ENCODE results near the gene DIDO1. TPM values are rescaled to one million over a fixed set of nuclear protein-coding genes. Genes with fewer than 3 reads are reported as not detected.

DIDO1 gene
- total RNA-seq, 3 donors from 2014 or later (not counting 1 experiment from before 2014, with no cell fraction given), result 79.5 to 116 (median 83.4) TPM

DNA sequence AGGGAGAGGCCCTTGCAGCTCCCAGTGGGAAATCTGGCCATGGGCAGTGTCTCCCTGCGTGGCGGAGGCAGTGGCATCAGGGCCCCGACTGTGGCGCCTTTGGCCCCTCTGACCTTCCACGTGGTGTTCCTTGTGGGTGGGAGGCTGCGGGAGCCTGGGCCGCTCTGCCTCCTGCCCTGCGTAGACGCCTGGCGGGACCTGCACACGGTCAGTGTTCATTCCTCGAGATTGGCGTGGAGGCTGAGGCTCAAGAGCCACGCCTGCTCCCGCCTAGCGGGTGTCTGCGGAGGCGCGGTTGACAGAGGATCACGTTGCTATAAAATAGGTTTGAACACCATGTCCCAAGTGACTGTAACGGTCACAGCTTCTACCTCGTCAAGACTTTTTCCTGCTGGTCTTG, 95.5 kb downstream of the DIDO1 start:
- ATAC-seq (no peak), DNase-seq (no peak)
- TF ChIP-seq, protein P1, sequence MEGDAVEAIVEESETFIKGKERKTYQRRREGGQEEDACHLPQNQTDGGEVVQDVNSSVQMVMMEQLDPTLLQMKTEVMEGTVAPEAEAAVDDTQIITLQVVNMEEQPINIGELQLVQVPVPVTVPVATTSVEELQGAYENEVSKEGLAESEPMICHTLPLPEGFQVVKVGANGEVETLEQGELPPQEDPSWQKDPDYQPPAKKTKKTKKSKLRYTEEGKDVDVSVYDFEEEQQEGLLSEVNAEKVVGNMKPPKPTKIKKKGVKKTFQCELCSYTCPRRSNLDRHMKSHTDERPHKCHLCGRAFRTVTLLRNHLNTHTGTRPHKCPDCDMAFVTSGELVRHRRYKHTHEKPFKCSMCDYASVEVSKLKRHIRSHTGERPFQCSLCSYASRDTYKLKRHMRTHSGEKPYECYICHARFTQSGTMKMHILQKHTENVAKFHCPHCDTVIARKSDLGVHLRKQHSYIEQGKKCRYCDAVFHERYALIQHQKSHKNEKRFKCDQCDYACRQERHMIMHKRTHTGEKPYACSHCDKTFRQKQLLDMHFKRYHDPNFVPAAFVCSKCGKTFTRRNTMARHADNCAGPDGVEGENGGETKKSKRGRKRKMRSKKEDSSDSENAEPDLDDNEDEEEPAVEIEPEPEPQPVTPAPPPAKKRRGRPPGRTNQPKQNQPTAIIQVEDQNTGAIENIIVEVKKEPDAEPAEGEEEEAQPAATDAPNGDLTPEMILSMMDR (IDR thresholded peaks at IDR 0.05), result no peak
- no peaks in the 10 kb centered on the region for H3K27me3 ChIP-seq (ENCODE audit: control insufficient read depth, insufficient read depth, low read length)
- intact Hi-C loops (cut with micrococcal nuclease), result no loop called here
- no peaks in the 10 kb centered on the region for H3K36me3 Mint-ChIP-seq
- no peaks in the 10 kb centered on the region for H3K9me3 ChIP-seq (ENCODE audit: control insufficient read depth, insufficient read depth, low read length)
- 94% methylated on average over 22 of the region's 22 CpGs for WGBS (ENCODE audit: insufficient coverage)
- H3K27me3 Mint-ChIP-seq (ENCODE audit: low read depth in 2 of 2), result no peaks in the 10 kb centered on the region
- H3K4me3 Mint-ChIP-seq, result no peak overlapping the region
- H3K4me1 Mint-ChIP-seq, result no peaks in the 10 kb centered on the region
- H3K27ac ChIP-seq (ENCODE audit: low read length), result no peak overlapping the region
- no peaks in the 10 kb centered on the region for H3K36me3 ChIP-seq (ENCODE audit: control insufficient read depth, insufficient read depth, low read length)
- H3K27ac Mint-ChIP-seq, result no peak overlapping the region
- no peaks in the 10 kb centered on the region for H3K9me3 Mint-ChIP-seq
- H3K4me3 ChIP-seq (ENCODE audit: low read length), result no peak overlapping the region
- peaks cover 14% of the 10 kb centered on the region for H3K4me1 ChIP-seq (ENCODE audit: control insufficient read depth, insufficient read depth, low read length)

DNA sequence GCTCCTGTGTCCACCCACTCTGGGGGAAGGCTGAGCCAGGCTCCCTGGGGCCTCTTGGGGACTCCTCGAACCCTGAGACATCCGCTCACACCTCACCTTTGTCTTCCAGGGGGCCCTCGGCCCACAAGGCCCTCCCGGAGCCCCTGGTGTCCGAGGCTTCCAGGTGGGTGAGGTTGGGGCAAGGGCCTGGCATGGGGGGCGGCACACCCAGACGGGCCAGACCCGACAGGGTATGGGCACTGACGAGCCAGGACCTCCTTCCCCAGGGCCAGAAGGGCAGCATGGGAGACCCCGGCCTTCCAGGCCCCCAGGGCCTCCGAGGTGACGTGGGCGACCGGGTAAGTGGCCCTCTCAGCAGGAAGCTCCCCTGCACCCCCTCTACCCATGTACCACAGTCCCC, 96.1 kb downstream of the DIDO1 start:
- Mint-ChIP-seq H3K36me3 (no peaks in the 10 kb centered on the region), H3K4me3 (no peak overlapping the region), H3K27me3 (ENCODE audit: low read depth in 2 of 2) (no peaks in the 10 kb centered on the region), H3K9me3 (no peaks in the 10 kb centered on the region), H3K27ac (no peak overlapping the region), H3K4me1 (no peaks in the 10 kb centered on the region)
- no peaks in the 10 kb centered on the region for H3K27me3 ChIP-seq (ENCODE audit: control insufficient read depth, insufficient read depth, low read length)
- TF ChIP-seq, protein P1 (IDR thresholded peaks at IDR 0.05), result no peak
- WGBS (ENCODE audit: insufficient coverage), result 89% methylated on average over 12 of the region's 14 CpGs
- DNase-seq (no peak), ATAC-seq (no peak)
- no peak overlapping the region for H3K4me3 ChIP-seq (ENCODE audit: low read length)
- no peaks in the 10 kb centered on the region for H3K36me3 ChIP-seq (ENCODE audit: control insufficient read depth, insufficient read depth, low read length)
- intact Hi-C loops (cut with micrococcal nuclease), result no loop called here
- H3K4me1 ChIP-seq (ENCODE audit: control insufficient read depth, insufficient read depth, low read length), result peaks cover 19% of the 10 kb centered on the region
- H3K9me3 ChIP-seq (ENCODE audit: control insufficient read depth, insufficient read depth, low read length), result no peaks in the 10 kb centered on the region
- no peak overlapping the region for H3K27ac ChIP-seq (ENCODE audit: low read length)

DNA sequence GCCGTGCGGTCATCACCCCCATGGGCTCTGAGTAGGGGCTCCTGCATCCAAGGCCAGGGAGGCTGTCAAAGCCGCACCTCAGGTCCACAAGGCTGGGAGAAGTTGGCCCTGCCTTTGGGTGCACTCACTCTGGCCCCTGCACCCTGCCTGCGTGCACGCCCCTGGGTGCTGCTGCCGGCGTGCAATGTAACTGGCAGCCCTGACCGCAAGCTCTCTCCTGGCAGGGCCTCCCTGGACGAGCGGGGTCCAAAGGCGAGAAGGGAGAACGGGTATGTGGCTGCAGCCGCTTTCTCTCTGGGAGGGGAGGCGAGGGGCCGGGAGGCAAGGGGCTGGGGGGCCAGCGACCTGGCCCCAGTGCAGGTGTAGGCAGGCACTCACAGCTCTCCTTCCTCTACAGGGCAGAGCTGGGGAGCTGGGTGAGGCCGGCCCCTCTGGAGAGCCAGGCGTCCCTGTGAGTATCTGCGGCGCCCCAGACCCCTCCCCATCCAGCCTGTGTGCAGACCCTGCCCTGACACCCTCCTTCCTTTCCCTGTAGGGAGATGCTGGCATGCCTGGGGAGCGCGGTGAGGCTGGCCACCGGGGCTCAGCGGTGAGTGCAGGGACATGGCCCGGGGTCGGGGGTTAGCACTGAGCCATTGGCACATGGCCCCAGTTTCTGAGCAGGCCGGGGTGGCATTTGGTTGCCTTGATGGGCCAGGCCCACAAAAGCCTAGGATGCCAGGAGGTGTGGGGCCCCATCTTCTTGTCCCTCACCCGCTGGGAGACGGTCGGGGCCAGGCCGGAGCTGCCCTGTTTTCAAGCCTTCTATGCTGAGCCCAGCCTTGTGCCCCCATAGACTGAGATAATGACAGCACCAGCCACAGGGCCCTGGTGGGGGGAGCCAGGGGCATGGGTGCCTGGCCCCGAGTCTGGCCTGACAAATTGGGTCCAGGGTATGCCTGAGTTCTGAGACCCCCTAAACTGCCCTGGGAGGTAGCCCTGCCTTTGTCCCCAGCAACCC, 96.8 kb downstream of the DIDO1 start:
- no peak for ATAC-seq
- DNase-seq, result no peak
- TF ChIP-seq, protein P1 (IDR thresholded peaks at IDR 0.05), result no peak
- no peak overlapping the region for H3K4me3 Mint-ChIP-seq
- Histone ChIP-seq H3K4me3 (ENCODE audit: low read length) (no peak overlapping the region), H3K27me3 (ENCODE audit: control insufficient read depth, insufficient read depth, low read length) (no peaks in the 10 kb centered on the region), H3K4me1 (ENCODE audit: control insufficient read depth, insufficient read depth, low read length) (peaks cover 25% of the 10 kb centered on the region), H3K36me3 (ENCODE audit: control insufficient read depth, insufficient read depth, low read length) (no peaks in the 10 kb centered on the region), H3K9me3 (ENCODE audit: control insufficient read depth, insufficient read depth, low read length) (no peaks in the 10 kb centered on the region), H3K27ac (ENCODE audit: low read length) (no peak overlapping the region)
- no peaks in the 10 kb centered on the region for H3K4me1 Mint-ChIP-seq
- intact Hi-C loops (cut with micrococcal nuclease), result no loop called here
- no peaks in the 10 kb centered on the region for H3K9me3 Mint-ChIP-seq
- no peak overlapping the region for H3K27ac Mint-ChIP-seq
- 94% methylated on average over 32 of the region's 32 CpGs for WGBS (ENCODE audit: insufficient coverage)
- H3K36me3 Mint-ChIP-seq, result no peaks in the 10 kb centered on the region
- no peaks in the 10 kb centered on the region for H3K27me3 Mint-ChIP-seq (ENCODE audit: low read depth in 2 of 2)
